HCT116 (cell line): ENCODE measurements around the gene TBXAS1. TPM values are rescaled to one million over a fixed set of nuclear protein-coding genes. Genes with fewer than 3 reads are reported as not detected.

Experiments
- ATAC-seq: fragments of 200-7000 bp; cut with Tn5 transposase; 2 replicates; pipeline ENCODE4 v1.9.1; 2020; ENCODE audit warnings: mild to moderate bottlenecking, moderate library complexity
- BruUV-seq: library from RNA; stranded (reverse); fragments of 400-500 nt; replicated peaks from 2 replicates; lab custom pipeline; 2021; lab: Mats Ljungman, UMichigan
- CTCF ChIA-PET: fragments of 300-600 bp; sonication (Branson Sonifier 250); formaldehyde crosslinking; loops from one replicate; lab custom pipeline; 2021; ENCODE audit warnings: antibody characterized with exemption; lab: Charles Lee
- POLR2A ChIA-PET: fragments of 300-600, 350-600 bp; sonication (Branson Sonifier 250); formaldehyde crosslinking; loops from one replicate; lab custom pipeline; 2021; ENCODE audit warnings: antibody characterized with exemption; lab: Charles Lee
- RAD21 ChIA-PET, 2 experiments: fragments of 300-600 bp; sonication (Branson Sonifier 250); formaldehyde crosslinking; loops; one replicate each; lab custom pipeline; 2023; ENCODE audit warnings: low total read pairs in 2 of 2; ENCODE audit not compliant: uncharacterized antibody in 2 of 2, unreplicated experiment in 2 of 2, low non-redundant PET in 1 of 2; lab: Charles Lee
- DNase-seq: peaks from one replicate; pipeline ENCODE4 v3.0.0-alpha.2; 2010; ENCODE audit warnings: low read depth, low spot score
- H2AFZ ChIP-seq: fragments of 200-600 bp; shearing (Covaris generic), sonication (generic); 2 replicates; pipeline ENCODE4 v1.6.1; 2017; ENCODE audit warnings: low read depth, mixed run types, mixed read lengths, antibody characterized with exemption, low read length; ENCODE audit not compliant: poor library complexity, severe bottlenecking
- H3K27ac ChIP-seq: 2 replicates; pipeline ENCODE4 v1.5.1; 2012; ENCODE audit warnings: low read depth, low read length
- H3K27me3 ChIP-seq: fragments of 200-600 bp; sonication (generic); 2 replicates; pipeline ENCODE4 v1.6.1; 2016; ENCODE audit warnings: mixed run types, low read length, mixed read lengths; ENCODE audit not compliant: insufficient read depth
- H3K36me3 ChIP-seq, 2 experiments: fragments of 200-500 bp in 1 of 2; fragments of 200-600 bp in 1 of 2; sonication (Bioruptor generic) in 1 of 2; sonication (generic) in 1 of 2; 2 replicates each; pipeline versions ENCODE4 v1.5.1 to v1.6.1; 2014 to 2016; ENCODE audit warnings: low read length in 2 of 2, inconsistent platforms in 1 of 2, mixed read lengths in 1 of 2, mixed run types in 1 of 2; ENCODE audit not compliant: insufficient read depth in 2 of 2, control insufficient read depth in 1 of 2
- H3K4me1 ChIP-seq, 2 experiments: fragments of 200-600 bp in 1 of 2; sonication (generic) in 1 of 2; 2 replicates each; pipeline versions ENCODE4 v1.5.1 to v1.6.1; 2012 to 2017; ENCODE audit warnings: low read length in 2 of 2, inconsistent platforms in 1 of 2, mild to moderate bottlenecking in 1 of 2, mixed read lengths in 1 of 2, mixed run types in 1 of 2, moderate library complexity in 1 of 2; ENCODE audit not compliant: insufficient read depth in 2 of 2, control insufficient read depth in 1 of 2
- H3K4me2 ChIP-seq: fragments of 200-600 bp; sonication (generic); 2 replicates; pipeline ENCODE4 v1.6.1; 2017; ENCODE audit warnings: mixed run types, low read length, mixed read lengths
- H3K4me3 ChIP-seq, 2 experiments: fragments of 200-600 bp in 1 of 2; sonication (generic) in 1 of 2; replicated peaks in 1 of 2; 2 replicates each; pipeline ENCODE4 v1.5.1; 2011 to 2016; ENCODE audit warnings: low read length in 2 of 2, control low read depth in 1 of 2, low read depth in 1 of 2, mild to moderate bottlenecking in 1 of 2, mixed read lengths in 1 of 2, mixed run types in 1 of 2
- H3K79me2 ChIP-seq: fragments of 200-600 bp; sonication (generic); 2 replicates; pipeline ENCODE4 v1.6.1; 2017; ENCODE audit warnings: mild to moderate bottlenecking, mixed run types, low read length, moderate library complexity, mixed read lengths; ENCODE audit not compliant: insufficient read depth
- H3K9ac ChIP-seq: fragments of 200-600 bp; sonication (generic); 2 replicates; pipeline ENCODE4 v1.6.1; 2016; ENCODE audit warnings: low read length, mixed read lengths
- H3K9me2 ChIP-seq: fragments of 200-600 bp; sonication (generic), shearing (Covaris generic); 2 replicates; pipeline ENCODE4 v1.6.1; 2017; ENCODE audit warnings: mixed run types, mild to moderate bottlenecking, moderate library complexity; ENCODE audit not compliant: insufficient read depth
- H3K9me3 ChIP-seq, 2 experiments: fragments of 200-500 bp in 1 of 2; fragments of 200-600 bp in 1 of 2; sonication (Bioruptor generic) in 1 of 2; sonication (generic) in 1 of 2; 2 replicates each; pipeline ENCODE4 v1.6.1; 2014 to 2017; ENCODE audit warnings: low read length in 2 of 2, mixed read lengths in 2 of 2, inconsistent platforms in 1 of 2, low read depth in 1 of 2, mild to moderate bottlenecking in 1 of 2, mixed run types in 1 of 2, moderate library complexity in 1 of 2; ENCODE audit not compliant: control insufficient read depth in 1 of 2, insufficient read depth in 1 of 2
- H4K20me1 ChIP-seq: fragments of 200-600 bp; sonication (generic), shearing (Covaris generic); 2 replicates; pipeline ENCODE4 v1.6.1; 2017; ENCODE audit warnings: mixed run types, mild to moderate bottlenecking, moderate library complexity; ENCODE audit not compliant: insufficient read depth
- ATF3 ChIP-seq: IDR thresholded peaks from 2 replicates; pipeline ENCODE4 v1.6.1; 2012
- CBX3 ChIP-seq: IDR thresholded peaks from 2 replicates; pipeline ENCODE4 v1.6.1; 2012; ENCODE audit warnings: low read depth
- CEBPB ChIP-seq: IDR thresholded peaks from 2 replicates; pipeline ENCODE4 v1.6.1; 2012; ENCODE audit warnings: low read depth
- CTCF ChIP-seq, 3 experiments: fragments of 200-600 bp in 1 of 3; sonication (generic) in 1 of 3; IDR thresholded peaks in 2 of 3; conservative IDR thresholded peaks in 1 of 3; 2 replicates each; pipeline ENCODE4 v1.5.1; 2012 to 2017; ENCODE audit warnings: low read depth in 2 of 3, low read length in 2 of 3, antibody characterized with exemption in 1 of 3, borderline replicate concordance in 1 of 3, control low read depth in 1 of 3, mild to moderate bottlenecking in 1 of 3, mixed read lengths in 1 of 3, mixed run types in 1 of 3, moderate library complexity in 1 of 3; ENCODE audit not compliant: insufficient read depth in 1 of 3
- EGR1 ChIP-seq: IDR thresholded peaks from 2 replicates; pipeline ENCODE4 v1.6.1; 2012; ENCODE audit warnings: low read depth
- ELF1 ChIP-seq: IDR thresholded peaks from 2 replicates; pipeline ENCODE4 v1.6.1; 2012; ENCODE audit warnings: low read depth, borderline replicate concordance
- EZH2 ChIP-seq: fragments of 200-600 bp; sonication (generic); IDR thresholded peaks from 2 replicates; pipeline ENCODE4 v1.6.1; 2017; ENCODE audit warnings: antibody characterized with exemption, mixed run types
- EZH2phosphoT487 ChIP-seq: fragments of 200-600 bp; IDR thresholded peaks from 2 replicates; pipeline ENCODE4 v1.6.1; 2018; ENCODE audit warnings: antibody characterized with exemption, borderline replicate concordance
- FOSL1 ChIP-seq: IDR thresholded peaks from 2 replicates; pipeline ENCODE4 v1.6.1; 2012; ENCODE audit warnings: low read depth
- JUND ChIP-seq: IDR thresholded peaks from 2 replicates; pipeline ENCODE4 v1.6.1; 2012
- MAX ChIP-seq: IDR thresholded peaks from 2 replicates; pipeline ENCODE4 v1.6.1; 2012
- POLR2A ChIP-seq: IDR thresholded peaks from 2 replicates; pipeline ENCODE4 v1.7.0; 2011; ENCODE audit warnings: borderline replicate concordance; ENCODE audit not compliant: insufficient read depth, insufficient read length; ENCODE audit errors: extremely low read depth
- RAD21 ChIP-seq: IDR thresholded peaks from 2 replicates; pipeline ENCODE4 v1.6.1; 2012; ENCODE audit warnings: low read depth, mild to moderate bottlenecking
- REST ChIP-seq: IDR thresholded peaks from 2 replicates; pipeline ENCODE4 v1.6.1; 2012; ENCODE audit warnings: low read depth
- SIN3A ChIP-seq: IDR thresholded peaks from 2 replicates; pipeline ENCODE4 v1.6.1; 2012; ENCODE audit warnings: low read depth
- SP1 ChIP-seq: IDR thresholded peaks from 2 replicates; pipeline ENCODE4 v1.6.1; 2012; ENCODE audit warnings: low read depth
- TCF7L2 ChIP-seq: IDR thresholded peaks from 2 replicates; pipeline ENCODE4 v1.7.0; 2011; ENCODE audit warnings: borderline replicate concordance, inconsistent platforms; ENCODE audit not compliant: insufficient read depth, insufficient read length; ENCODE audit errors: extremely low read depth
- ZFX ChIP-seq: fragments of 450-650 bp; IDR thresholded peaks from 2 replicates; pipeline ENCODE4 v1.6.1; 2017
- ZNF274 ChIP-seq: fragments of 200-500 bp; sonication (Bioruptor generic); IDR thresholded peaks from 2 replicates; pipeline ENCODE4 v1.6.1; 2014; ENCODE audit warnings: mild to moderate bottlenecking, low read depth, low read length, inconsistent platforms
- intact Hi-C: fragments of 100-400 bp; cut with micrococcal nuclease; formaldehyde crosslinking; loops from 2 replicates; pipeline ENCODE4 v1.10.0; 2022
- total RNA-seq: library from RNA; stranded (reverse); gene quantifications from one replicate; pipeline ENCODE4 v1.2.1, GENCODE V29; 2021; ENCODE audit not compliant: unreplicated experiment
- TF ChIP-seq, protein P1 (sequence below): IDR thresholded peaks from 2 replicates; pipeline ENCODE4 v1.6.1; 2011; ENCODE audit warnings: mild to moderate bottlenecking, low read length, moderate library complexity; ENCODE audit not compliant: insufficient replicate concordance; ENCODE audit errors: extremely low read depth

TBXAS1 gene
- total RNA-seq, 1 experiment from 2014 or later, result 1.4 TPM

GRCh38 chr7:139989366-139990141 lies 160.5 kb downstream of the TBXAS1 start:
- ChIA-PET RAD21 (no interaction called here), CTCF (interaction anchor here (0.8 kb wide), 1 partner anchor 490 kb away, joined by 3 read pairs; no protein-coding TSS in a partner anchor), POLR2A (no interaction called here)
- H3K9me3 ChIP-seq, result no peaks in the 10 kb centered on the region
- DNase-seq (no peak), ATAC-seq (no peak)
- H3K9me2 ChIP-seq, result no peaks in the 10 kb centered on the region
- no peak overlapping the region for H3K9ac ChIP-seq
- BruUV-seq, result no TSS peak
- H4K20me1 ChIP-seq, result no peaks in the 10 kb centered on the region
- TF ChIP-seq, protein P1, sequence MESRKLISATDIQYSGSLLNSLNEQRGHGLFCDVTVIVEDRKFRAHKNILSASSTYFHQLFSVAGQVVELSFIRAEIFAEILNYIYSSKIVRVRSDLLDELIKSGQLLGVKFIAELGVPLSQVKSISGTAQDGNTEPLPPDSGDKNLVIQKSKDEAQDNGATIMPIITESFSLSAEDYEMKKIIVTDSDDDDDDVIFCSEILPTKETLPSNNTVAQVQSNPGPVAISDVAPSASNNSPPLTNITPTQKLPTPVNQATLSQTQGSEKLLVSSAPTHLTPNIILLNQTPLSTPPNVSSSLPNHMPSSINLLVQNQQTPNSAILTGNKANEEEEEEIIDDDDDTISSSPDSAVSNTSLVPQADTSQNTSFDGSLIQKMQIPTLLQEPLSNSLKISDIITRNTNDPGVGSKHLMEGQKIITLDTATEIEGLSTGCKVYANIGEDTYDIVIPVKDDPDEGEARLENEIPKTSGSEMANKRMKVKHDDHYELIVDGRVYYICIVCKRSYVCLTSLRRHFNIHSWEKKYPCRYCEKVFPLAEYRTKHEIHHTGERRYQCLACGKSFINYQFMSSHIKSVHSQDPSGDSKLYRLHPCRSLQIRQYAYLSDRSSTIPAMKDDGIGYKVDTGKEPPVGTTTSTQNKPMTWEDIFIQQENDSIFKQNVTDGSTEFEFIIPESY, result no peak
- TF ChIP-seq TCF7L2 (no peak), EGR1 (no peak), ATF3 (no peak), SP1 (no peak), FOSL1 (no peak), EZH2phosphoT487 (no peak), EZH2 (no peak), POLR2A (no peak), RAD21 (no peak), CBX3 (no peak), SIN3A (no peak), ZNF274 (no peak), CTCF (IDR thresholded peaks at IDR 0.05 in 2 of 3, conservative IDR thresholded peaks at IDR 0.05 in 1 of 3; ENCODE audit: borderline replicate concordance in 1 of 3, insufficient read depth in 1 of 3, low read depth in 2 of 3, low read length in 2 of 3) (no peak), ELF1 (no peak), ZFX (no peak), MAX (no peak), REST (no peak), CEBPB (no peak), JUND (no peak)
- intact Hi-C loops, result no loop called here
- no peak overlapping the region for H3K4me2 ChIP-seq
- H3K4me1 ChIP-seq, result peaks cover 0 to 18% of the 10 kb centered on the region in 2 experiments; a peak in 1 of 4 replicates
- H3K79me2 ChIP-seq, result no peaks in the 10 kb centered on the region
- H3K4me3 ChIP-seq, result no peak overlapping the region
- H2AFZ ChIP-seq, result no peak overlapping the region
- H3K27ac ChIP-seq, result no peak overlapping the region
- H3K27me3 ChIP-seq, result no peaks in the 10 kb centered on the region
- no peaks in the 10 kb centered on the region for H3K36me3 ChIP-seq
